ENCODE data around the gene ITM2C. TPM values are rescaled to one million over a fixed set of nuclear protein-coding genes. Genes with fewer than 3 reads are reported as not detected.
A peak's percentile ranks its signal among the peaks of the same experiment; 100 is the strongest.

Gene ITM2C
- total and polyA plus RNA-seq, 9 donors: 52.3 to 96.2 (median 67.8) TPM

DNA sequence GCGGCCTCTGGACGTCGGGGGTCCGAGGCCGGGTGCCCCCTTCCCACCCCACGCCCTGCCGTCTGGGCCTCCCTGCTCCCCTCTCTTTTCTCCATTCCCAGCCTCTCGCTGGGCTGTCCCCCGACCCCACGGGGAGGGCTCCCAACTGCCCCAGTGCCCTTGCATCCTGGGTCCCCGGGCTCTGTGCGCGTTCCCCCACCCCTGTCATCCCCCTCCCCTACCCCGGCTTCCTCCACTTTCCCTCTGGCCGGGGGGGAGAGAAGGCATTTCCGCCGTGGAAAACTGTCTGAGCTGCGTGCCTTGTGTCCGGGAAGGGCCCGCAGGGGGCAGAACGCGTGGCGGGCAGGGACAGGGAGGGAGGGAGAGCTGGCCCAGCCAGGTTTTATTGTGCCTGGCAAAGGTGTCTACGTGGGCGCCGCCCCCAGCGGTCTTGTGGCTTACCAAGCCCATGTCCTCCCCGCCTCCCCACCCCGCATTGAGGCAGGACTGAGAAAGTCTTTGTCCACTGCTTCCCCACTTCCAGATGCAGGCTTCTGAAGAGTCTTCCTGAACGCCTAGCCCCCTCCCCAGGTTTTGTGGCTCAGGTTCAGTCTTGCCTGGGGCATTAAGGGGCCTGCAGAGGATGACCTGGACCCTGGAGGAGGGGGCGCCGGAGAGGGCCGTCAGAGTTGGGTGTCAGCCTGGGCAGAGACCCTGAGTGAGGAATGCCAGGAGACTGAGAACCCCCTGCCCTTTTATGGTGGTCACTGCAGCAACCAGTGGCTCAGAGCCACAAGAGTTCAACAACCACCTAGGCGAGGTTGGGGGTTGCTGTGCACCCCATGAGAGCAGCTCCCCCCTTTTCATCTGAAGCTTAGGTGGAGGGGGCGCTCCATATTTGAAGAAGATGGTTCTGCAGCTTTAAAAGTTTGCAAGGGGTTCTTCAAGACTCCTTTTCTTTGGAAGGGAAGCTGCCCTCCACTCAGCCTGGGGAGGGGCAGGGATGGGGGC lies 1.3 kb downstream of the ITM2C start:
- no peaks in the 10 kb centered on the region for H3K36me3 ChIP-seq
- no peak for TF ChIP-seq EP300 (IDR thresholded peaks at IDR 0.05)
- no peak for TF ChIP-seq POLR2A (IDR thresholded peaks at IDR 0.05)
- TF ChIP-seq, protein P1, sequence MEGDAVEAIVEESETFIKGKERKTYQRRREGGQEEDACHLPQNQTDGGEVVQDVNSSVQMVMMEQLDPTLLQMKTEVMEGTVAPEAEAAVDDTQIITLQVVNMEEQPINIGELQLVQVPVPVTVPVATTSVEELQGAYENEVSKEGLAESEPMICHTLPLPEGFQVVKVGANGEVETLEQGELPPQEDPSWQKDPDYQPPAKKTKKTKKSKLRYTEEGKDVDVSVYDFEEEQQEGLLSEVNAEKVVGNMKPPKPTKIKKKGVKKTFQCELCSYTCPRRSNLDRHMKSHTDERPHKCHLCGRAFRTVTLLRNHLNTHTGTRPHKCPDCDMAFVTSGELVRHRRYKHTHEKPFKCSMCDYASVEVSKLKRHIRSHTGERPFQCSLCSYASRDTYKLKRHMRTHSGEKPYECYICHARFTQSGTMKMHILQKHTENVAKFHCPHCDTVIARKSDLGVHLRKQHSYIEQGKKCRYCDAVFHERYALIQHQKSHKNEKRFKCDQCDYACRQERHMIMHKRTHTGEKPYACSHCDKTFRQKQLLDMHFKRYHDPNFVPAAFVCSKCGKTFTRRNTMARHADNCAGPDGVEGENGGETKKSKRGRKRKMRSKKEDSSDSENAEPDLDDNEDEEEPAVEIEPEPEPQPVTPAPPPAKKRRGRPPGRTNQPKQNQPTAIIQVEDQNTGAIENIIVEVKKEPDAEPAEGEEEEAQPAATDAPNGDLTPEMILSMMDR (IDR thresholded peaks at IDR 0.05): no peak
- no peaks in the 10 kb centered on the region for H3K9me3 ChIP-seq
- intact Hi-C loops (cut with DNase I): no loop called here
- WGBS, 3 donors: 9 to 11% (median 10%) methylated on average over 35 of the region's 35 CpGs
- DNase-seq: peak in 2 of 5 donors; percentile 53 to 62
- H3K27me3 ChIP-seq: no peaks in the 10 kb centered on the region
- peaks cover 7% of the 10 kb centered on the region for H3K4me1 ChIP-seq (ENCODE audit: insufficient read depth)
- peak overlapping the region in 1 of 2 donors; percentile 28 for H3K27ac ChIP-seq
- peak overlapping the region; percentile 67 for H3K4me3 ChIP-seq

GRCh38 chr2:230866756-230867523 lies 2.2 kb downstream of the ITM2C start:
- no peaks in the 10 kb centered on the region for H3K36me3 ChIP-seq
- peaks cover 7% of the 10 kb centered on the region for H3K4me1 ChIP-seq (ENCODE audit: insufficient read depth)
- intact Hi-C loops (cut with DNase I): no loop called here
- no peaks in the 10 kb centered on the region for H3K9me3 ChIP-seq
- no peaks in the 10 kb centered on the region for H3K27me3 ChIP-seq
- DNase-seq: peak in 4 of 5 donors; percentile 39 to 59 (median 56)
- H3K4me3 ChIP-seq: no peak overlapping the region
- 8 to 20% (median 16%) methylated on average over 13 of the region's 13 CpGs for WGBS, 3 donors
- TF ChIP-seq, protein P1 (IDR thresholded peaks at IDR 0.05): no peak
- H3K27ac ChIP-seq: no peak overlapping the region

DNA sequence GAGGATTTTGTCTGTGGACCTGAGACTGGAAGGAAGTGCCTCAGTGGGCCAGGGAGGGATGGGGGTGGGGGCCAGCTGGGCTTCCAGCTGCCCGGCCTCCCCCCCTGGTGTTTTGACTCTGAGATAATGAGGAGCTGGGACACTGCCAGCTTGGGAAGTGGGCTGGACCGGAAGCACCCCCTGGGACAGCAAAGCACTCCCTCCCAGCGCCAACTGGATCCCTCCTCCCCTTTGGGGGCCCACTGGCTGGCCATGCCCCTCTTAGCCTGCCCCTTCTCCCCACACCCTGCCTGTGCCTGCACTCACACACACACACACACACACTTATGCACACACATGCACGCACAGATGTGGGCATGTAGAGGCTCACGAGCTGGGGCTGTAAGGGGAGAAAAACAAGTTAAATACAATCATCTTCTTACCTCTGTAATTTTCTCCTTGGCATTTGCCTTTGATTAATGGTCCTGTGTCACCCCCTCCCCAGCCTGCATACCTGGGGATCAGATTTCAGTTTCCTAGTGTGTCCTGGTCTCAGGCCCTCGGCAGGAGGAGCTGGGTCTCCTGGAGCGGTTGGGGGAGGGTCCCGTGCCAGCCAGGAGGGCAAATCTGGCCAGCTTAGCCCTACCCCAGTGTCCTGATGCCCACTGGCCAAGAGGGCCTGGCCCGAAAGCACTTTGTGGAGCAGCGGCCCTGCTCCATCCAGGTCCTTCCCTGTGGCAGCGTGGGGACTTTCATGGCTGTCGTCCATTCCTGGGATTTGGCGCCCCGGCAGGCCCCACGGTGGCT lies 3.6 kb downstream of the ITM2C start:
- intact Hi-C loops (cut with DNase I): no loop called here
- no peaks in the 10 kb centered on the region for H3K27me3 ChIP-seq
- H3K36me3 ChIP-seq: no peaks in the 10 kb centered on the region
- H3K4me3 ChIP-seq: no peak overlapping the region
- H3K9me3 ChIP-seq: no peaks in the 10 kb centered on the region
- H3K27ac ChIP-seq: no peak overlapping the region
- DNase-seq: no peak
- WGBS, 3 donors: 62 to 72% (median 71%) methylated on average over 15 of the region's 15 CpGs
- TF ChIP-seq, protein P1 (IDR thresholded peaks at IDR 0.05): no peak
- TF ChIP-seq POLR2A (IDR thresholded peaks at IDR 0.05) (no peak), EP300 (IDR thresholded peaks at IDR 0.05) (no peak)
- peaks cover 7% of the 10 kb centered on the region for H3K4me1 ChIP-seq (ENCODE audit: insufficient read depth)

Measured in ovary (tissue), 9 donors.